SIG-M5 (cell line): Measurements from ENCODE around the gene SLC43A2.

Experiments
- DNase-seq: peaks from one replicate; lab custom pipeline; 2025; lab: John Stamatoyannopoulos, UW

Gene SLC43A2

DNA sequence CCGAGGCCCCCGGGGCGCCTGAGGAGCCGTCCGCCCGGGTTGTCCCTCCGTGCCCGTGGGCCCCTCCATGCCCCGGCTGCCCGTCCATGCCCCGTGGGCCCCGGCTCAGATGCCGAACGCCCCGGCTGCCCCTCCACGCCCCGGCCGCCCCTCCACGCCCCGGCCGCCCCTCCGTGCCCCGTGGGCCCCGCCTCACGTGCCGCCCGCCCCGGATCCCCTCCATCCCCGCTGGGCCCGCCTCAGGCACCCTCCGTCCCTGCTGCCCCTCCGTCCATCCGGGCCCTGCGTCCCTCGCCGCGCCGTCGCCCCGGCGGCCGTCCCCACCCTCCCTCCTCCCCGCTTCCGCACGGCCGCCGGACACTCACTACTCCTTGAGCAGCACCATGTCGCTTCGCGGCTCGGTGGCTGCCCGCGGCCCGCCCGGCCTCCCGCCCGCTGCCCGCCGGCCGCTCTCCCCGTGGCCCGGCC lies 66.4 kb downstream of the SLC43A2 start:
- DNase-seq, result no peak

DNA sequence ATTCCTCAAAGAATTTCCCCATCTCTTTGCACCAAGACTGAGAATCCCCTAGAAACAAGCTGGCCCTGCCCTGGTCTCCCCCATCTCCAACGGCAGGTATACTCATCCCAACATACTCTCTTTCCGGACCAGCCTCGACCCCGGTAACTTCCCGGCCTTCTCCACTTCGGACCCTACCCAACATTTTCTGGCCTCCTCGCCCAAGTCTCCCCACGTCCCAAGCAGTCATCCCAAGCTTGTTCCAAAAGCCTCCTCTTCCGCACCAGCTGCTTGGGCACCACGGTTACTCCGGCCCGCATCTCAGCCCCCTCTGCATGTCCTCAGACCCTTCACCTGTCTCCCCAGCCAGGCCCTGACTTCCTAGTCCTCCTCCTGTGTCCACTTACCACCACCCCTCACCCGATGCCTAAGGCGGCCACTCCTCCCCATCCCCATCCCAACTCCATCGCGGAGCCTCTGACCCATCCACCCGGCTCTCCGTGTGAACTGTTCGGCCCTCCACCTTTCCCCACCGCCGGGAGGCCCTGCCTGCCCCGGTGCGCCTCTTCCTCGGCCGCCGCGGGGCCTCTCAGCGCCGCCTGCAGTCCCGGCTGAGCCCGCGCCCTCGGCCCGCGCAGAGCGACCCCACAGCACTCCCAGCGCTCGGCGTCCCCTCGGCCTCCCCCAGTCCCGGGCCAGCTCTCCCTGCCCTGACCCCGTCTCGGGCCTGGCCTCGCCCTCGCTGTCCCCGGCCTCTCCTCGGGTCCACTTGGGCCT lies 67.0 kb downstream of the SLC43A2 start:
- no peak for DNase-seq

DNA sequence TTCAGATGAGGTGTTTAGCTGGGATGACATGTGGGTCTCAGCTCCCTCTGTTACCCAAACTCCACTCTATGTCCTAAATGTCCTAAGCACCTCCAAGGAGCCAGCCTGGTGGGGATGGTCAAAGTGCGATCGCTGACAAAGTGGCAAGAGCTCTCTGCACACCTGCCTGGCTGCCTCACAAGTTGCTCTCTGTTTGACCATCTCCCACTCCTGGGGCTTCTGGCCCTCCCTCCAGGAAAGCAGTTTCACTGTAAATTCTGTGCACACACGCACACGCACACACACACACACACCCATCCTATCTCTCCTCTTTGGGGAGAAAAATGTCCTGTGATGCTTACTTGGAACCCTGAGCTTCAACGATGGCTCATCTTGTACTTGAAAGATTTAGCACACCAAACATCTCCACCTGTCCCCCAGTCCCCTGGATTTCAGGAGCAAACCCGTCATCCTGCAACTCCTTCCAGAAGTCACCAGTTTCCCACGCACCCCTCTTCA lies 67.7 kb downstream of the SLC43A2 start:
- DNase-seq, result no peak

DNA sequence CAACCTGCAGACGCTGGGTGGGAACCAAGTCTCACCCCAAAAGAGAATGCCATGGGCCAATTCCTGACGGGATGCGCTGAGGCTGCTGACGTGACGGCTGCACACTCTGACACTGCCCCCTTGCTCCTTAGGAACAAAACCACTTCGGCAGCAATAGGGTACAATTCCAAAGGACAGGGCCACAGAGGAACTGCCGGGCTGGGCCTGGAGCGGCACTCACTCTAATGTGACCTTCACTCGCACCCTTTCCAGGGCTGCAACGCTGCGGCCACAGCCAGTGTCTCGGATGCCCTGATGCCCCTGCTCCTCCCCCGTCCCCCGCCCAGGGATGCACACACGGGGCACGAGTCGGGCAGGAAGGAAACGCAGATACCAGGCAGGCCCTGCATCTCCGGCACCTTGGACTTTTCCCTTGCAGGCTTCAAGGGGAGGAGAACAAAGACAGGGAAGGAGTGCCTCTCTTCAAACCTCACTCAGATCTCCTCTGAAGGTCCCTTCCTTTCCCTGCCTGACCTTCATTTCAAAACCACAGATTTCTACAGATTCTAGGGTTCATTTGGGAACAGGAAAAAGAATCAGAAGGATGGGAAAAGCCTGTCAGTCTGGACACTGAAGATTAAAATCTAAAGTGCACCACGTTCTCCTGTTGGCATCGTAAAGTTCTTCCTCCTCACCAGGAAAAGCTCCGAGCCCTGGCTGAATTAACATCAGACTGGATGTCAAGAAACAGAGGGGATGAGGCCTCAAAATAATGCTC lies 68.4 kb downstream of the SLC43A2 start:
- DNase-seq, result no peak

DNA sequence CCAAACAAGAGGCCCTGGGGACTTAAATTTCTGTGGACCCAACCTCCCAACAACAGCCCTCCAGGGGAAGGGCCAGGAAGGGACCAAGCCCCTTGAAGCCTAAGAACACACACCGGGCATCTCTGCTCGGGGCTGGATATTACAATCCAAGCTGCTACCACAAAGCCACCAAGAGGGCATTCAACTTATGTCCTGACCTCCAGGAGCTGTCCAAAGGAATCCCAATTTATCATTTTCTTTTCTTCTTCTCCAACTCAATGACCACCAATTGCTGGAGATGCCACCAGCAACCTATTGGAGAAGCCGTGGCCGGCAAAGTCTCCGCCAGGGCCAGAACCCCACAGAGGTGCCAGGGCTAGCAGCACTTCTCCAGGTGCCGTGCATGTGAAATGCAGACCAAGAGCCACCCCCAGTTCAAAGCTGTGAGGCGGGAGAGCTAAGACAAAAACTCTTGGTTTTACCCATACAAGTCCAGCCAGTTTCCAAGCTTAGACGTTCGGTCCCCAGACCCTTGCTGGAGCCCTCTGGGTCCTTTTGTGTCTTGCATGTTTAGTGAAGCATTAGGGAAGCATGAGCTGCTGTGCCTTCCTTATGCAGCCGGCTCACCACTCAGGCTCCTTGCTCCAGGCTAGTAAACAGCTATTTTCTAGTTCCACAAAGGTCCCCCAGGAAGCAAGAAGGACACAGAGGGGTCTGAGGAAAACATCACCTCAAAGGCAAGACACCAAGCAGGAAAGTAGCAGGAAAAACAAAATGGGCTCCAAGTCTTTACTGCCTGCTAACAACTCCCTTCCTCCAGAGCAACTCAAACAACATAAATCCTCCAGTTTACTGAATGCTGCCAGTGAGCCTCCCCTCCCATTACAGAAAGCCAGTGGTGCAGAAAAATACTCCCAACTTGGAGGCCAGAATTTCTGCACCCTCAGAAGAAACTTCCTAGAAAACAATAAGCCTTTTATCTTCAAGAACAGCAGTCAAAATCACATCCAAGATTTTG lies 69.3 kb downstream of the SLC43A2 start:
- DNase-seq, result no peak

DNA sequence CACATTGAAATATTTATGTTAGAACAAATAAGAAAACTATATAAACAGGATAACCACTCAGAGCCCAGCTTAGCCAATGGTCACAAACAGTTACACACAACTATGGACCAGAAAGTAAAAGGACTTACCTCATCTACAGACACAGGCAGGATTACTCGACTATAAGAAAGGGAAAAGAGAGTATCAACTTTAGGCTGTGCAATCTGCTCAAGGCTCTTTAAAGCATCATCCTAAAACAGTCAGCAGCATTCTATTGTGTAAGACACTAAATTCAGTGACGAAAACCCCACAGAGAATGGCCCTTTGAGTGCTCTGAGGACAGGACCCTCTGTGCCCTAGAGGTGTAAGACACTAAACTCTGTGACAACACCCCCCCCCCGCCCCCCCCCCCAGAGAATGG lies 70.2 kb downstream of the SLC43A2 start:
- DNase-seq, result no peak

DNA sequence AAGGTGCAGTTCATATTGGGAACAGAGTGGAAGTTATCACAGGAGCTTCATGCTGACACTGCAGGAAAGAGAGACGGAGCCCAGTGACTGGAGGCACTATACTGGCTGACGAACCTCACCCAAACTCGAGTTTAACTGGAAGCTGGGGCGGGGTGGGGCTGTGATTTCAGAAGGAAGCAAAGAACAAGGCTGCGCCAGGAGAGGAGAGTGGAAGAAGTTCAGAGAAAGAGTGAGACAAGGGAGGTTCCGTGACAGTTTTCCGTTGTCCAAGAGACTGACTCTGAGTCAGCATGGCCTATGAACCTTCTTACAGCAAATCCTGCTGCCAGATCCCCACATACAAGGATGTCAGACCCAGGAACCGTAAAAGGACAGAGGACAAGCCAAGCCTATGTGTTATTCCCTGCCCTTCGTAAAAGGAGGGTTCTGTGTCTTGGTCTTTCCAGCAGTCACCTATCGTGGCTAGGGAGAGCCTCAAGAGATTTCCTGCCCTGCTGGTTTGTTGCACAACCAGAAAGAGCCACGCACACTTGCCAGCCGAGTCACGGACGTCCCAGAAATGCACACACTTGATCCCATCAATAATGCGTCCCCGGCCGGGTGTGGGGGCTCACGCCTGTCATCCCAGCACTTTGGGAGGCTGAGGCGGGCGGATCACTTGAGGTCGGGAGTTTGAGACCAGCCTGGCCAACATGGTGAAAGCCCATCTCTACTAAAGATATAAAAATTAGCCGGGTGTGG lies 71.1 kb downstream of the SLC43A2 start:
- no peak for DNase-seq

DNA sequence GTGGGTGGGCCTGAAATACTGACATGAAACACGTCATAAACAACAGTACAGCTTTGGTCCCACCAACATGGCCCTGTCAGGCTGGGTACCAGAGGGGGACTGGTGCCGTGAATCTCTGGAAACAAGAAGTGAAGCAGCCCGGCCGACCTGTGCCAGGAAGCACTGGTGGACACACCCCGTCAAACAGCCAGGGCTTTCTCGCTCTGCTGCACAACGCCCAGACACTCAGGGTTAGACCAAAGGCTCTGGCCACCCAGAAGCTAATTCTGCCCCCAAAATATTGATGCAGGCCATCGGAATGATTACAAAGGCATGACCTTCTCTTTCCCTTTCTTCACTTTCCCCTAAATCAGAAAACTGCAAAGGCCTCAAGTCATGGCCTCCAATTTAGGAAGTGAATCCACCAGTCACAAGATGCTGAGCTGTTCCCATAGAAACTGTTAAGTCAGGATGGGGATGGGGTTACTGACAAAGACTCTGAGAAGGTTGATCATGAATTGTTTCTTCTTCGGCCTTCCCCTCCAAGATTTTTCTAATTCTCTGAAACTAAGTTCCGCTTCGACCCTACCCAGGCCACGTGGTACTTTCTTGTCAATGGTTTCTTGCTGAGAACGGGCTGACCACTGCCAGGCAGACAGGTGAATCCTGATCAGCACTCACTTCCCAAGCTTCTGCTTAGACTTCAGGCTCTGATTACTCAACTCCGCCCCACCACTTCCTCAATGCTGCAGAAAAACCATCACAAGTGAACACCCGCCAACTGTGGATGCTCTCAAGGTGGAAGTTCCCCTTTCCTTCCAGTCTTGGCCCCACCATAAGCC lies 72.8 kb downstream of the SLC43A2 start:
- DNase-seq, result peak; percentile 89

DNA sequence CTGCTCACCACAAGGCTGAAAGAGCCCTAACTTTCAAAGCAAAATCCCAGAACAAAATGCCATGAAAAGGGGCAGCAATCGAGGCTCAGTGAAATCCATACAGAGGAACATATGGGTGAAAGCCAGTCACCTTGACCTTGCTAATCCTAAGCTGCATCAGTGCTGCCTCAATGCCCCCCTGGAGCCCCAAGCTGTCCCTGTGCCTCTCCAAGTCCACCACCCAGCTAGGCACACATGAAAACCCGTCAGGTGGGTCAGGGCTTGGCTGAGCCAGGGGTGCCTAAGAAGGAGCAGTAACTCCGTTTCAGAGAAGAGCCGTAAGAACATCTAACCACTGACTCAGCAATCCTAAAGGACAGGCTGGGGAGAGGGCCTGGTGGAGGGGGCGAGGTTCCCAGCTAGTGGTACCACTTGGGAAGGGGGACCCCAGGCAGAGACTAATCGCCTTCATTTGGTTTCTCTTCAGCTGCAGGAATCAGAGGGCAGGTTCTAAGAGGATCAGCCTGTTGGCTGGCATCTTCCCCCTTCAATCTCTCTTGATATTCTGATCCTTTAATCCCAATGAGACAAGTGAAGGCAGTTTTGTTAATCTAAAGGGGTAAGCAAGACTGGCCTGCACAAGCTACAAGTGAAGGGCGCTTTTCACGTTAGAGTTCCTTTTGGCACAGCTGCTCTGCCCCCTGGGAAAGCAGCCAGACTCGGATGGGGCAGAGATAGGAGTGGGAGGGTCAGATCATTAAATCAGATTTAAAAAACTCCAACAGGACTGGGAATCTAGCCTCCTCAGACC lies 73.7 kb downstream of the SLC43A2 start:
- DNase-seq, result no peak

DNA sequence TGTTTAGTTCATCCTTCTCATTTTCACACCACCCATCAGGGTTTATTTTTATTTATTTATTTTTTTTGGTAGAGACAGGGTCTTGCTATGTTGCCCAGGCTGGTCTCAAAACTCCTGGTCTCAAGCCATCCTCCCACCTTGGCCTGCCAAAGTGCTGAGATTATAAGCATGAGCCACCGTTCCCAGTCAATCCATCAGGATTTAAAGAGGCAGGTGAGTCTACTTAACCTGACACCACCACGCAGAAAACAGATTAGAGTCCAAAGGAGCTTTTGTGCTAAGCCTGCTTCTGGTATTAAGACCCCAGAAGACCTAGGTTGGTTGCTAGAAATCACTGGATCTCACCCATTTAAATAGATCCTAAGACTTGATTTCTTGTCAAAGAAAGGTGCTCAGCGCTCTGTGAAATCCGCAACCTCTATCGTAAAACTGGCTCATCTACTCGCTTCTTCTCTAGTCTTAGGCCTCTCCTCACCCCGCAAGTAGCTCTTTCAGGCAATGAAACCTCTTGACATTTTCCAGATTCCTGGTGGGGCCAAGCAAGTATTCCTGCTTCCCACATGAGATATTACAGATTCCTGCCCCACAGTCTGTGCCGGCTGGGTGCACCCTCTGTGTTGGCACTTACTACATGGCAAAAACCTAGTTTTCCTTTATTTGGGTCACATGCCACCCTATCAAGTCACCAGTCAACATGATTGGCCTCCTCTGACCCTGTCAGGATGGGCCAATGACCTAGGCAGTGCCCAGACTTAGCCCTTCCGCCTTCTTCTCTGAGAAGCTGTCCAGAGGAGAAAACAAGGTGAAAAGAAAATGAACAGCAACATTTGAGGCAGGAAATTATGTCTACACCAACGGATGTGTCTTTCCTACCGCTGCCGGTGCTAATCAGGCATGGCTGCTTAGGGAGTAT lies 75.0 kb downstream of the SLC43A2 start:
- DNase-seq, result no peak

DNA sequence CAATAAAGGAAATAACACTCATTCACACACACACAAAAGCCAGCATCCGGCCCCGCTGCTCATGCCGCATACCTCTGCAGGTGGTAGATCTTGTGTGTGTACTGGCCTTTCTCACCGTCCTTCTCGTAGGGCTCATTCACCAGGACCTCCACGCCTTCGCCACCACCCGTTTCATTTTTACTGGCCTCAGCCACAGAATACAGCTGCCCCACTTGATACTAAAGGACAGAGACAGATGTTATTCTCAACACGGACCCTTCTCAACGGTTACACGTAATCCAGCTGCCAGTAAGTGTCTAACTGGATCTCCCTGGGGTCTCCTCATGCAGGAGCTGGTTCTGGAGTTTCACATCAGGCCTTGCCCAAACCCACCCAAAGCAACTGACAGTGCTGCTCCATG lies 75.7 kb downstream of the SLC43A2 start:
- no peak for DNase-seq

DNA sequence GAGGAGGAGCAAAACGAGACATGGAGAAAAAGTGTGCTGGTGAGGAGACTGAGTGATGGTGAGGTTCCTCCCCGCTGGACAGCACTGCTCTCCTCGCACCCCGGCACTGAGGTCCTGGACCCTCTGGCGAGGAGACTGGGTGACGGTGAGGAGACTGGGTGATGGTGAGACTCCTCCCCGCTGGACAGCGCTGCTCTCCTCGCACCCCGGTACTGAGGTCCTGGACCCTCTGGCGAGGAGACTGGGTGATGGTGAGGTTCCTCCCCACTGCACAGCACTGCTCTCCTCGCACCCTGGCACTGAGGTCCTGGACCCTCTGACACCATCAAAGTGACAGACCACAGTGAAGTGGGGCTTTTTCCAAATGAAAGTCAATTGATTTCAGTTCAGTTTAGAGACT lies 76.9 kb downstream of the SLC43A2 start:
- DNase-seq, result no peak

DNA sequence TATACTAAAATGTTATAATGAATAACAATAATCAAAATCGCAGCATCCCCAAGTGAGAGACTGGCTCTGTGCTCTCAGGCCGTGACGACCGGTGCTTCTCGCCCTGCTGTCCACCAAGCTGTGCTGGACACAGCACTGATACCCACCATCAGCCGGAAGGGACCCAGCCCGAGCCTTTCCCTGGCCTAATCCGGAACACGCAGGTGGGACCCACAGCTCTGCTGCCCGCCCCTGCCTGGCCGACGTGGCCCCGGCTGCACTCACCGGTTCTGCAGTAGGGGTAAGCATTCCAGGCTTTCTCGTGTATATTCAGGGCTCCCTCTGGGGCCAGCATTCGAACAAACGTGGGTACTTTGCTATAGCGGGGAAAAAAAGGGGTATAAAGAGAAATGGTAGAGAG lies 80.6 kb downstream of the SLC43A2 start:
- DNase-seq, result no peak

DNA sequence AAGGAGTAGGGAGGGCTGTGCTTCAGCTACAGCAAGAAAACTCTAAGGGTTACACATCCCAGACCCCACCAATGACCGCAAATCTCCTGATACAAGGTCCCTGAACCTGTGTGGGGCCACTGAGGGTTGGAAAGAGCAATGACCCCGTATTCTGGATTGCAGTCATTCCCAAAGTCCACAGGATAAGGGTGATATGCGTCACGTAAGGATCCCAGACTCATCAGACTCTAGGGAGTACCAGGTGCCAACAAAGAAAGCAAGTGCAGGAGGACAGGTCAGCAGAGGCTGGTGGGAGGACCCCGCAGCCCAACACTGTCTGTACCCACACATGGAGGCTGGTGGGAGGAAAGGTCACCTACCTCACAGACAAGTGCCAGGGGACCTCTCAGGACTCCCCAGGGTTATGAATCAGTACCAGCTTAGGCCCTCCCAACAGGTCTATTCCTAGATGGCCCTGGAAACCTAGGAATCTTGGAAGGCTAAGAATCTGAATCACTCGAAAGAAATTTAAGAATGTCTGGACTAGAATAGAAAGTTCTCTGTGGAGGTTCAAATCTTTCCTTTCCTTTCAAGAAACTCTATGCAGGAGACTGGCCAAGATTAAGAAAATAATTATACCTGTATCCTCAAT lies 82.2 kb downstream of the SLC43A2 start:
- DNase-seq, result no peak

DNA sequence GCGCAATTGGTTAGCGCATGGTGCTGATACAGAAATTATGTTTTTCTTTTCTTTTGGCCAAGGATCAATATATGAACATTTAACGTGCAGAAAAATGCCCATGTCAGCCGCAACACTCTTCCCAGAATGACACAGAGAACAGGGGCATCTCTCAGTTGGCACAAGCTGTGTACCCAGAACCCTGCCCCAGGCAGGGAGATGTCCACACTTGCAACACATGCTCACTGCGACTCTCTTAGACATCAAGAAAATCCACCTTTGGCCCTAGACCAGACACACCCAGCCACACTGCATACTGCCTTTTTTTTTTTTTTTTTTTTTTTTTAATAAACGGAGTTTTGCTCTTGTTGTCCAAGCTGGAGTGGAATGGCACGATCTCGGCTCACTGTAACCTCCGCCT lies 83.0 kb downstream of the SLC43A2 start:
- DNase-seq, result no peak

DNA sequence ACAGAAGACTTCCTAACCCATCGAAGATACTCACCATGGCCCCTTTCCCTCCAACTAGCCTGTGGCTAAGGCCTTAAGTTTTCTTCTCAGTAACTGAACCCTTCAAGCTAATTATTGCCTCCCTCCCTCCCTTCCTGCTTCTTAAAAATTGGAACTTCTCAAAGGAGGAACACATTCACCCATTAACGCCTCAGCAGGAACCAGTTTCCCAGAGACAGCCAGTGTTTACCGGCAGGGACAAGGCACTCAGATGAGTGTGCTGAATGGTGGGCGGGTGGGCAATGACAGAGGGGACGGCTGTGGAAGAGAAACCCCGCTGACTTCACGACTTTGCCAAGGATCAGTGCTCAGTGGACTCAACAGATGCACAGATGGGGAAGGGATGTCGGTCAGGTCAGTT lies 86.3 kb downstream of the SLC43A2 start:
- DNase-seq, result no peak

DNA sequence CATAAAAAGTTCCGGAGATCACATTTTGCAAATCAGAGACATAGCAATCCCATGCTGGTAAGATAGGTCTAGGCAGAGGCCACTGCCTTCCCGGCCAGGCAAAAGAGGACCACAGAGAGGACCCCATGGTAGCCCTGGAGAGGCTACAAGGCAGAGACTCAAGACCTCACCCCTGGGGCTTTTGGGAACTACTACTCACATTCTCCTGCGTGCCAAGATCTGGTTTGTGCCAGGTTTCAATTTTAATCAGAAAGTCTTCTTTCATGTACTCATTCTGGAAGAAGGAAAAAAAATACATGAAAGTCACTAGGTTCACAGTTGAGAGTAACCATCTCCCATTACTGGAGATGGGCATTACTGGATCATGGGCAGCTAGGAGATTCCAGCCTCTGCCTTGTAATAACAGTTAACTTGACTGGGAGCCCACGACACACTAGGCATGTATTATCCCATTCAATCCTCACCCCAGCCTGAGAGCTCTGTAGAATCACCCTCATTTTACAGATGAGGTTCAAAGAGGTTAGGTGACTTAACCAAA lies 87.2 kb downstream of the SLC43A2 start:
- DNase-seq, result no peak

DNA sequence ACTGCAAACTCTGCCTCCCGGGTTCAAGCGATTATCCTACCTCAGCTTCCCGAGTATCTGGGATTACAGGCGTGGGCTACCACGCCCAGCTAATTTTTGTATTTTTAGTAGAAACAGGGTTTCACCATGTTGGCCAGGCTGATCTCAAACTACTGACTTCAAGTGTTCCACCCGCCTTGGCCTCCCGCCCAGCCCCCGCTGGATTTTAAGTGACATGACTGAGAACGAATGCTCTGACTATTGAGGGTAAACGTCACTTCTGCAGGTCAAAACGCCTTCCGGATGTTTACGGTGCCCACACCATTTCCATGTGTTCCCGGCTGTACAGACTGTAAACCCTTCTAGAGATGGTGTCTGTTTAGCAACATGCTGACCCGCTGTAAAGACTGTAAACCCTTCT lies 88.8 kb downstream of the SLC43A2 start:
- DNase-seq, result no peak
